HepG2 (cell line): ENCODE measurements around the gene WNT3.
A peak's percentile ranks its signal among the peaks of the same experiment; 100 is the strongest.

ENCODE experiments used
- ADNP ChIP-seq: sonication (generic); formaldehyde crosslinking; IDR thresholded peaks from 2 replicates; pipeline ENCODE4 v1.4.0; 2020; ENCODE audit warnings: missing genetic modification reagents
- CREM ChIP-seq, 2 experiments: sonication (generic) in 1 of 2; formaldehyde crosslinking in 1 of 2; IDR thresholded peaks; 2 replicates each; pipeline versions ENCODE4 v1.4.0 to v1.6.1; 2016 to 2020; ENCODE audit warnings: antibody characterized with exemption in 1 of 2, mild to moderate bottlenecking in 1 of 2, missing genetic modification reagents in 1 of 2
- EZH2 ChIP-seq: conservative IDR thresholded peaks from 2 replicates; pipeline ENCODE4 v1.6.1; 2012; ENCODE audit warnings: mild to moderate bottlenecking, low read depth, low read length, moderate library complexity
- HMGXB4 ChIP-seq, 2 experiments: sonication (generic) in 1 of 2; formaldehyde crosslinking in 1 of 2; IDR thresholded peaks; 2 replicates each; pipeline versions ENCODE4 v1.4.0 to v1.6.1; 2018 to 2020; ENCODE audit warnings: missing genetic modification reagents in 2 of 2, borderline replicate concordance in 1 of 2, low read depth in 1 of 2, mild to moderate bottlenecking in 1 of 2, missing biosample characterization in 1 of 2
- HNRNPK ChIP-seq: fragments of 200-400 bp; formaldehyde crosslinking; IDR thresholded peaks from 2 replicates; pipeline ENCODE4 v1.6.1; 2018; ENCODE audit warnings: low read length, low read depth, moderate library complexity, mild to moderate bottlenecking; ENCODE audit not compliant: poor library complexity, severe bottlenecking
- NFYC ChIP-seq: IDR thresholded peaks from 2 replicates; pipeline ENCODE4 v1.6.1; 2016; ENCODE audit warnings: missing genetic modification reagents, missing compliant biosample characterization
- POLR2A ChIP-seq, 2 experiments: IDR thresholded peaks; 2 replicates each; pipeline ENCODE4 v1.6.1; 2011; ENCODE audit warnings: low read depth in 2 of 2, low read length in 2 of 2, mild to moderate bottlenecking in 1 of 2, moderate library complexity in 1 of 2; ENCODE audit not compliant: insufficient read depth in 1 of 2
- RXRA ChIP-seq: sonication (generic); formaldehyde crosslinking; IDR thresholded peaks from 2 replicates; pipeline ENCODE4 v1.5.1; 2020; ENCODE audit warnings: missing genetic modification reagents
- ZFP1 ChIP-seq: IDR thresholded peaks from 2 replicates; pipeline ENCODE4 v1.6.1; 2016
- TF ChIP-seq, protein P1 (sequence below): sonication (generic); formaldehyde crosslinking; IDR thresholded peaks from 2 replicates; pipeline ENCODE4 v1.5.0; 2020; ENCODE audit warnings: mild to moderate bottlenecking, missing genetic modification reagents, borderline replicate concordance
- TF ChIP-seq, protein P2 (sequence below): sonication (generic); formaldehyde crosslinking; IDR thresholded peaks from 2 replicates; pipeline ENCODE4 v1.9.0; 2022; ENCODE audit warnings: low read depth, missing genetic modification reagents

- TF ChIP-seq, protein P1, sequence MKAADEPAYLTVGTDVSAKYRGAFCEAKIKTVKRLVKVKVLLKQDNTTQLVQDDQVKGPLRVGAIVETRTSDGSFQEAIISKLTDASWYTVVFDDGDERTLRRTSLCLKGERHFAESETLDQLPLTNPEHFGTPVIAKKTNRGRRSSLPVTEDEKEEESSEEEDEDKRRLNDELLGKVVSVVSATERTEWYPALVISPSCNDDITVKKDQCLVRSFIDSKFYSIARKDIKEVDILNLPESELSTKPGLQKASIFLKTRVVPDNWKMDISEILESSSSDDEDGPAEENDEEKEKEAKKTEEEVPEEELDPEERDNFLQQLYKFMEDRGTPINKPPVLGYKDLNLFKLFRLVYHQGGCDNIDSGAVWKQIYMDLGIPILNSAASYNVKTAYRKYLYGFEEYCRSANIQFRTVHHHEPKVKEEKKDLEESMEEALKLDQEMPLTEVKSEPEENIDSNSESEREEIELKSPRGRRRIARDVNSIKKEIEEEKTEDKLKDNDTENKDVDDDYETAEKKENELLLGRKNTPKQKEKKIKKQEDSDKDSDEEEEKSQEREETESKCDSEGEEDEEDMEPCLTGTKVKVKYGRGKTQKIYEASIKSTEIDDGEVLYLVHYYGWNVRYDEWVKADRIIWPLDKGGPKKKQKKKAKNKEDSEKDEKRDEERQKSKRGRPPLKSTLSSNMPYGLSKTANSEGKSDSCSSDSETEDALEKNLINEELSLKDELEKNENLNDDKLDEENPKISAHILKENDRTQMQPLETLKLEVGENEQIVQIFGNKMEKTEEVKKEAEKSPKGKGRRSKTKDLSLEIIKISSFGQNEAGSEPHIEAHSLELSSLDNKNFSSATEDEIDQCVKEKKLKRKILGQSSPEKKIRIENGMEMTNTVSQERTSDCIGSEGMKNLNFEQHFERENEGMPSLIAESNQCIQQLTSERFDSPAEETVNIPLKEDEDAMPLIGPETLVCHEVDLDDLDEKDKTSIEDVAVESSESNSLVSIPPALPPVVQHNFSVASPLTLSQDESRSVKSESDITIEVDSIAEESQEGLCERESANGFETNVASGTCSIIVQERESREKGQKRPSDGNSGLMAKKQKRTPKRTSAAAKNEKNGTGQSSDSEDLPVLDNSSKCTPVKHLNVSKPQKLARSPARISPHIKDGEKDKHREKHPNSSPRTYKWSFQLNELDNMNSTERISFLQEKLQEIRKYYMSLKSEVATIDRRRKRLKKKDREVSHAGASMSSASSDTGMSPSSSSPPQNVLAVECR, result no peak
- TF ChIP-seq, protein P2, sequence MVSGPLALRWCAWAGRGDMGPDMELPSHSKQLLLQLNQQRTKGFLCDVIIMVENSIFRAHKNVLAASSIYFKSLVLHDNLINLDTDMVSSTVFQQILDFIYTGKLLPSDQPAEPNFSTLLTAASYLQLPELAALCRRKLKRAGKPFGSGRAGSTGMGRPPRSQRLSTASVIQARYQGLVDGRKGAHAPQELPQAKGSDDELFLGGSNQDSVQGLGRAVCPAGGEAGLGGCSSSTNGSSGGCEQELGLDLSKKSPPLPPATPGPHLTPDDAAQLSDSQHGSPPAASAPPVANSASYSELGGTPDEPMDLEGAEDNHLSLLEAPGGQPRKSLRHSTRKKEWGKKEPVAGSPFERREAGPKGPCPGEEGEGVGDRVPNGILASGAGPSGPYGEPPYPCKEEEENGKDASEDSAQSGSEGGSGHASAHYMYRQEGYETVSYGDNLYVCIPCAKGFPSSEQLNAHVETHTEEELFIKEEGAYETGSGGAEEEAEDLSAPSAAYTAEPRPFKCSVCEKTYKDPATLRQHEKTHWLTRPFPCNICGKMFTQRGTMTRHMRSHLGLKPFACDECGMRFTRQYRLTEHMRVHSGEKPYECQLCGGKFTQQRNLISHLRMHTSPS, result no peak
- TF ChIP-seq ZFP1 (no peak), RXRA (CRISPR knock-in tag) (no peak), EZH2 (no peak), CREM (IDR thresholded peaks at IDR 0.05) (no peak), CREM (CRISPR knock-in tag; IDR thresholded peaks at IDR 0.05) (no peak), HMGXB4 (CRISPR knock-in tag; IDR thresholded peaks at IDR 0.05; ENCODE audit: borderline replicate concordance in 1 of 2, low read depth in 1 of 2) (no peak), POLR2A (IDR thresholded peaks at IDR 0.05; ENCODE audit: insufficient read depth in 1 of 2, low read depth in 2 of 2, low read length in 2 of 2) (0 out of 4 replicates have a peak, but pooled peaks of 1 of the 2 experiments have one; percentile 6), NFYC (CRISPR knock-in tag) (no peak), ADNP (CRISPR knock-in tag) (no peak), HNRNPK (no peak)
Measured at GRCh38 chr17:46768540-46768870, 50.0 kb downstream of the WNT3 start.
